Skeletal muscle satellite cell (primary cell): ENCODE results near the gene NKAIN4.

Experiments used
- H3K27me3 ChIP-seq: 2 replicates; pipeline ENCODE4 v1.7.0; 2013; ENCODE audit warnings: low read length; ENCODE audit not compliant: control insufficient read depth, insufficient read depth
- H3K36me3 ChIP-seq: 2 replicates; pipeline ENCODE4 v1.7.0; 2013; ENCODE audit warnings: mild to moderate bottlenecking, control low read depth, low read length; ENCODE audit not compliant: insufficient read depth
- H3K4me1 ChIP-seq: 2 replicates; pipeline ENCODE4 v1.7.0; 2013; ENCODE audit warnings: low read length; ENCODE audit not compliant: control insufficient read depth, insufficient read depth
- H3K4me2 ChIP-seq: 2 replicates; pipeline ENCODE4 v1.7.0; 2013; ENCODE audit warnings: mild to moderate bottlenecking, low read length
- H3K4me3 ChIP-seq: 2 replicates; pipeline ENCODE4 v1.7.0; 2013; ENCODE audit warnings: low read length
- H3K9ac ChIP-seq: 2 replicates; pipeline ENCODE4 v1.7.0; 2013; ENCODE audit warnings: mild to moderate bottlenecking, low read depth, low read length, moderate library complexity
- H3K9me3 ChIP-seq: replicated peaks from 2 replicates; pipeline ENCODE4 v1.7.0; 2013; ENCODE audit warnings: mild to moderate bottlenecking, control low read depth, low read length

The NKAIN4 gene

DNA sequence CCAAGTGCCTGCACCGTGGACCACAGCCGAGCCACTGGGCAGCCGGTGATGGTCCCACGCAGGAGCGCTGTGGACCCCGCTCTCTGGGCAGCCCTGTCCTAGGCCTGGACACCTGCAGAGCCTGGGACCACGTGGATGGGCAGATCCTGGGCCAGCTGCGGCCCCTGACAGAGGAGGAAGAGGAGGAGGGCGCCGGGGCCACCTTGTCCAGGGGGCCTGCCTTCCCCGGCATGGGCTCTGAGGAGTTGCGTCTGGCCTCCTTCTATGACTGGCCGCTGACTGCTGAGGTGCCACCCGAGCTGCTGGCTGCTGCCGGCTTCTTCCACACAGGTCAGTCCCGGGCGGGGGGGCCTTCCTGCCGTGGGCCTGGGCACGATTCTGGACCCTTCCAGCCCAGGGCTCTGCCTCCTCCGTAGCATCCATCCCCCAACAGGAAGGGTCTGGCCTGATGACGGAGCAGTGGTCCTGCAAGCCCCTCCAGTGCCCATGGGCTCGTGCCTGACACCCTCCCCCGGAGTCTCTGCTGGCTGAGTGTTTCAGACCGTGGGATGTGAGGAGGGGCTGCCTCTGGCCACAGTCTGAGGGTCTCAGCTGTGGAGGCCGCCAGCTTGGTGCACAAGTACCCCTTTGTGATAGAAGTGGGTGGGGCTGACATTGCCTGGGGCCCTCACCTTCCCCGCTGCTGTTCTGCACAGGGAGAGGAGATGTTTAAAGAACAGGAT, 18.0 kb downstream of the NKAIN4 start:
- H3K4me3 ChIP-seq, result no peak overlapping the region
- peaks cover 8% of the 10 kb centered on the region for H3K4me1 ChIP-seq

DNA sequence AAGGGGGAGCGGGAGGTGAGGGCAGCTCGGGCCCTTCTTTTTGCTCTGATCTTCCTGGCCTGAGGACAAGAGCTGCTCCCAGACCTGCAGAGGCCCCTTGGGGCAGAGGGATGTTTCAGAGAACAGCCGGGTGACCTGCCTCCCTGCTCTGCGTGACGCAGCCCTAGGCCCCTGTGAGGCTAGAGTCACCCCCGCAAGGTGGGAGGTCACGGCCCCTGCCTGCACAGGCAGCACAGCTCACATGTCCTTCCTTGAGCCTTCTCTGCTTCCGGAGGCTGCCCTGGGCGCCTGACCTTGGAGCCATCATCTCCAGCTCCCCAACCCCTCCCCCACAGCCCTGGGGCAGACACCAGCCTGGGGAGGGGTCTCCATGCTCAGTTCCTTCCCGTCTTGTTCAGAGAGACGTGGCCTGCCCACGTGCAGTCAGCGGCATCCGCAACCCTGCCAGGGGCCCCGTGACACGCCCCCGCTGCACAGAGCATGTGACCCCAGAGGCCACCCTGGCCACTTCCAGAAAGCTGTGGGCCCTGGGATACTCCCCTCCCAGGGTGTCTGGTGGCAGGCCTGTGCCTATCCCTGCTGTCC, 18.8 kb downstream of the NKAIN4 start, which contains the start of gene BIRC7:
BIRC7 (plus strand) TSS at position 507 of the 585 bp plus-strand sequence. CDS start 192 bp downstream, outside the sequence.
- peaks cover 25% of the 10 kb centered on the region for H3K27me3 ChIP-seq
- H3K4me1 ChIP-seq, result peaks cover 8% of the 10 kb centered on the region
- H3K9ac ChIP-seq, result no peak within 1 kb of the TSS
- no peak within 1 kb of the TSS for H3K4me3 ChIP-seq
- H3K9me3 ChIP-seq, result no peaks in the 10 kb centered on the region
- H3K36me3 ChIP-seq, result no peaks in the 10 kb centered on the region
- no peak within 1 kb of the TSS for H3K4me2 ChIP-seq

More for the DNA sequence above, 18.0 kb downstream of the NKAIN4 start:
- H3K4me2 ChIP-seq, result no peak overlapping the region
- H3K27me3 ChIP-seq, result peaks cover 21% of the 10 kb centered on the region
- no peak overlapping the region for H3K9ac ChIP-seq
- H3K9me3 ChIP-seq, result no peaks in the 10 kb centered on the region
- H3K36me3 ChIP-seq, result no peaks in the 10 kb centered on the region

DNA sequence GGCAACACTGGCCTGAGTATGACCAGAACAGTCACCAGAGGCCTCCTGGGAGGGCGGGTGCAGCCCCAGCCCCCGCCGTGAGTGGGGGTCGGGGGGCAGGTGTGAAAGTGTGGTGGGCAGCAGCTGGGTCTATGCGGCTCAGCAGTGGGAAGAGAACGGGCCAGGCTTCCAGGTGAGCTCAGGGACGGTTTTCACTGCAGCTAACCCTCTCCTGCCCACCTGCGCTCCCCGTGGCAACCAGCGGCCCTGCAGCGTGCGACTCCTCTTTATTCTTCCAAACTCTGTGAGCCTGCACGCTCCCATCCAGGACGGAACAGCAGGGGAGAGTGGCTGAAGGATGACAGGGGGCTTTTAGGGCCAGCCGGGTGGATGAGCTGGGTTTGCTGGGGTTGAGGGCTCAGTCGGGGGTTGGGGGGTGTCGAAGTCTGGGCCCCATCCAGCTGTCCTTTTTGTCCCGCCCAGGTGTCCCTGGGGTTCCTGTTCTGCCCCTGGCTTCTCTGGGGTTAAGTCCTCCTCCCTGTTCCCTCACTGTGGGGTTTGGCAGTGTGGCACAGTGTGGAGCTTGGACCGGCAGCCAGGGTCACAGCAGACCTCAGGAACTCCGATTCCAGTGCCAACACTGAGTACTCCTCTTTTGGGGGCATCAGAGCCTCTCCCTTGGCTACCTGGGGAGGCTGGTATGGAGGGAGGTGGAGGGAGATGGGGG, 19.4 kb downstream of the NKAIN4 start:
- Histone ChIP-seq H3K4me3 (no peak overlapping the region), H3K9me3 (no peaks in the 10 kb centered on the region)

DNA sequence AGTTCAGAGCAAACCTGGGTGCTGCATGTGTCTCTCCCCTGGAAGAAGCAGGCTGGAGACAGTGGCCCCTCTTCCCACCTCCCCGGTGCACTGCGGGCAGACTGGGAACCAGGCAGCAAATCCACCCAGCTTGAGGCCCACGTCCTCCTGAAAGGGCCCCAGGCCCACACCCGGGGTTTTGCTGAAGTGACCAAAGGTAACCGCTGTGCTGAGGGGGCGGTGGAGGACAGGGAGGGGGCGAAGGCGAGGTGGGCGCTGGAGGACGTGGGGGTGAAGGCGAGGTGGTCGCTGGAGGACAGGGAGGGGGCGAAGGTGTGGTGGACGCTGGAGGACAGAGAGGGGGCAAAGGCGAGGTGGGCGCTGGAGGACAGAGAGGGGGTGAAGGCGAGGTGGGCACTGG, 20.3 kb downstream of the NKAIN4 start:
- Histone ChIP-seq H3K4me3 (no peak overlapping the region), H3K4me1 (peaks cover 8% of the 10 kb centered on the region), H3K27me3 (peaks cover 28% of the 10 kb centered on the region), H3K9ac (no peak overlapping the region), H3K4me2 (no peak overlapping the region), H3K9me3 (no peaks in the 10 kb centered on the region), H3K36me3 (no peaks in the 10 kb centered on the region)

More for the DNA sequence above, 19.4 kb downstream of the NKAIN4 start:
- H3K4me1 ChIP-seq, result peaks cover 8% of the 10 kb centered on the region
- peaks cover 25% of the 10 kb centered on the region for H3K27me3 ChIP-seq
- H3K9ac ChIP-seq, result no peak overlapping the region
- no peaks in the 10 kb centered on the region for H3K36me3 ChIP-seq
- no peak overlapping the region for H3K4me2 ChIP-seq

DNA sequence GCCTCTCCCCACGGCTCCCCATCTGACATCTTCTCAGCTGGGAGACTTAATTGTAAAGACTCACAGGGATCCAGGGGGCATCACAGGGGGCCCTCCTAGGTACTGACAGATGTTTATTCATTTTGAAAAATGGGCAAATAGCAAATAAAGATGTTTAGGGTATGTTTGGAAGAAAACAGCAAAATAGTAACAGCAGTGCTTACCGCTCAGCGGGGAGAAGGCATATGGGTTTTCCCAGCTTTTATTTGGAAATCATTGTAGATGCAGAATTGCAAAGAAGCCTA, 21.3 kb downstream of the NKAIN4 start:
- H3K9ac ChIP-seq, result no peak overlapping the region
- peaks cover 8% of the 10 kb centered on the region for H3K4me1 ChIP-seq
- no peak overlapping the region for H3K4me2 ChIP-seq
- H3K4me3 ChIP-seq, result no peak overlapping the region
- no peaks in the 10 kb centered on the region for H3K36me3 ChIP-seq
- H3K9me3 ChIP-seq, result no peaks in the 10 kb centered on the region
- peaks cover 33% of the 10 kb centered on the region for H3K27me3 ChIP-seq

DNA sequence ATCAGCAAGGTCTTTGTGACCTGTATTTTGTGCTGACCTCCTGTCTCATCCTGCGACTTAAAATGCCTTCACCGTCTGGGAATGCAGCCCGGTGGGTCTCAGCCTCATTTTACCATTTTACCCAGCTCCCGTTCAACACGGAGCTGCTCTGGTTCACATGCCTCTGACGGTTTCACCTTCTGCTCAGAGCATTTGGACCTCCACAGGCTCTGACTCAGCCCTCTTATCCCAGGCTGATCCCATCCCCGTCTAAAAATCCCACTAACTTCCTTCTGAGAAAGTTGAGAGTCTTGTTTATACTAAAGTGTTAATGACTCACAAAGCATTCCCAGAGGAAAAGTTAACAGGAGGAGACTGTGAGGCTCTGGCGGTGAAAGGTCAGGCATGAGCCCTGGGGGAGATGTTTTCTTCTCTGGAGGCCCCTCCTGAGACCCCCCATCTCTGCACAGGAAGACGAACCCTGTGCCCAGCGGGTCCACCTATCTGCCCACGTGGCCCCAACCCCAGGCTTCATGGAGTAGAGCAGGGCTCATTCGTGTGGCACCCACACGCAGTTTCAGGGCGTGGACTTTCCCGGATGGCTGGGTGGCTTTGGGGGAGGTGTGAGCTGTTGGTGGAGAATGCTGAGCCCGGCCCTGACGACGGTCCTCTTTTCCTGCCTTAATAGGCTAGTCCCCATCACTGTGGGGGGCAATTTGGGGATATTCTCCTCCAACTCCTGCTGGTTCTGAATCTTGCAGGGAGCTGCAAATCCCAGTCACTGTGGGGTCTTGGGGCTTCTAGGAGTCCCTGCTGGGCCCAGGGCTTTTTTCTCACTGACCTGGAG, 21.8 kb downstream of the NKAIN4 start:
- H3K36me3 ChIP-seq, result no peaks in the 10 kb centered on the region
- no peaks in the 10 kb centered on the region for H3K9me3 ChIP-seq
- H3K9ac ChIP-seq, result no peak overlapping the region
- peak overlapping the region; percentile 38 for H3K4me2 ChIP-seq
- peaks cover 33% of the 10 kb centered on the region for H3K27me3 ChIP-seq
- peaks cover 8% of the 10 kb centered on the region for H3K4me1 ChIP-seq
- H3K4me3 ChIP-seq, result no peak overlapping the region

DNA sequence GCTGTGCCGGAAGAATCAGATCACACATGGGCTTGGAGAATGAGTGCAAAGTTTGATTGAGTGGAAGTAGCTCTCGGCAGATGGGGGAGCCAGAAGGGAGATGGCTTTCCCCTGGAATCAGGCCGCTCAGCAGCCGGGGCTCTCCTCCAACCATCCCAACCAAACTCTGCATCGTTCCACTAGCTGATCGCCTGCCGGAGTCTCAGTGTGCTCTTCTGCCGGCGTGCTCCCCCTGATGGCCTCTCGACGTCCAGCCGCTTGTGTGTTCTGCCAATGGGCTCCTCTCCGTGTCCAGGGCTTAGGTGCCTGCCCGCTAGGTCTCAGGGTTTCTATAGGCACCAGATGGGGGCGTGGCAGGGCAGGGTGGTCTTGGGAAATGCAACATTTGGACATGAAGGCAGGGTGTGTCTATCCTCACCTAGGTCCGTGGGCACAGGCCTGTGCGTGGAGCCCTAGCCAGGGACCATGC, 23.4 kb downstream of the NKAIN4 start:
- Histone ChIP-seq H3K9me3 (no peaks in the 10 kb centered on the region), H3K9ac (no peak overlapping the region), H3K4me2 (no peak overlapping the region), H3K4me1 (peaks cover 8% of the 10 kb centered on the region), H3K27me3 (peaks cover 33% of the 10 kb centered on the region), H3K36me3 (no peaks in the 10 kb centered on the region), H3K4me3 (no peak overlapping the region)

DNA sequence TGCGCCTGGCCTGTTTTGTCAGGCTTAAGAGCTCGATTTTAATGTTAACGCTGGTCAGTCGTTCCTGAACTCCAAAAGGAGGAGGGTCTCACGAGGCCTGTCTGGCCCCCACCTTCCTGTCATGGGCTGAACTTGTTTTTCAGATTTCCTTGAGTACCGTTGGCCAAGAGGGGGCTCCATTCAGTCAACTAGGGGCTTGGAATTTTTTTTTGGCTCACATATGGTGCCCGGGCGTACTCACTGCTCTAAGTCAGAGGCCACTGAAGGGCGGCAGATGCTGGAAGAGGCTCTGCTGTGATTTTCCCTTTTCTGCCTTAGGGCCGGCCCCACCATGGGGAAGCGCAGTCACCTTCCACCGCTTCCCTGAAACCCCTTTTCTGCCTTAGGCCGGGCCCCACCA, 25.5 kb downstream of the NKAIN4 start:
- Histone ChIP-seq H3K9me3 (no peaks in the 10 kb centered on the region), H3K27me3 (peaks cover 37% of the 10 kb centered on the region), H3K4me3 (no peak overlapping the region), H3K4me2 (no peak overlapping the region), H3K9ac (no peak overlapping the region), H3K4me1 (peaks cover 8% of the 10 kb centered on the region), H3K36me3 (no peaks in the 10 kb centered on the region)

DNA sequence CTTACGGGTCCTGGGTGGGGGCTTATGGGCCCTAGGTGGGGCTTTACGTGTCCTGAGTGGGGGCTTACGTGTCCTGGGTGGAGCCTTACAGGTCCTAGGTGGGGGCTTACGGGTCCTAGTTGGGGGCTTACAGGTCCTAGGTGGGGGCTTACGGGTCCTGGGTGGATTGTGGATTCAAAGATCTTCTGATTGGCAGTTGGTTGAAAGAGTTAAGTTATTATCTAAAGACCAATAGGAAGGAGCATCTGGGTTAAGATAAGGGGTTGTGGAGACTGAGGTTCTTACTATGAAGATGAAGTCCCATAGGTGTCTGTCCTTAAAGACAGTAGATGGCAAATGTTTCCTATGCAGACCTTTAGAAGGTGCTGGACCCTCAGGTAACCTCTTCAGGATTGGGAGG, 27.0 kb downstream of the NKAIN4 start:
- no peak overlapping the region for H3K4me3 ChIP-seq
- H3K36me3 ChIP-seq, result no peaks in the 10 kb centered on the region
- H3K4me1 ChIP-seq, result peaks cover 2% of the 10 kb centered on the region
- H3K4me2 ChIP-seq, result no peak overlapping the region
- peaks cover 27% of the 10 kb centered on the region for H3K27me3 ChIP-seq
- H3K9ac ChIP-seq, result no peak overlapping the region
- H3K9me3 ChIP-seq, result no peaks in the 10 kb centered on the region

DNA sequence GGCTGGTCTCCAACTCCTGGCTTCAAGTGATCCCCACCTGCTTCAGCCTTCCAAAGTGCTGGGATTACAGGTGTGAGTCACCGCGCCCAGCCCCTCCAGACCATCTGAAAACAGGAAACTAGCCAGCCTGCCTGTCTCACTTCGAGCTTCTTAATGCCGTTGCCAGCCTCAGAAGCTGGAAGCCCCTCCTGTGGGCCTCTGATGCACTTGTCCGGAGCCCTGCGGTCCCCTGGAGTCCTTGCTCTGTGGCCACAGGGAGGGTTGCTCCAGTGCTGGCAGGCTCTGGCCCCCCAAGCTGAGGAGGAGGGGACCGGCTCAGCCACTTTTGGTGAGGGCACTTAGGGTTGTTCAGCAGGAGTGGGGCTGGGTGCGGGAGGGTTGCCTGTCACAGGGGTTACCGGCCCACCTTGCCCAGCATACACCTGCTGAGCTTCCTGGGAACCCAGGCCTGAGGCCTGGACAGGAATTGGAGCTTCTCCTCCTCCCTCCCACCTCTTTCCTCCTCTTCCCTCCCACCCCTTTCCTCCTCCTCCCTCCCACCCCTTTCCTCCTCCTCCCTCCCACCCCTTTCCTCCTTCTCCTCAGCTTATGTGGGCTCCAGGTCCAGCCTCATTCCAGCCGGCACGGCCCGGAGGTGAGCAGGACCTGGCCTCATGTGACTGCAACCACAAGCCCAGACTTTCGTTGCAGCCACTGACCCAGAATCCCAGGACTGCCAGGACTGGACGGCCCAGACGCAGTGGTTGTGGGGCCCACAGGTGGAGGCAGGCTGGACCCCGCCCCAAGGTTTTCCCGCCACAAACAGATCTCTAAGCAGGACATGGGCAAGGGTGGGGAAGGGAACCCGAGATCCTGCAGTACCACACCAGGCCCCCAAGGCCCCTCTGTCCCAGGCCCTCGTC, 28.0 kb downstream of the NKAIN4 start:
- Histone ChIP-seq H3K4me2 (no peak overlapping the region), H3K9ac (no peak overlapping the region), H3K27me3 (peaks cover 34% of the 10 kb centered on the region), H3K4me3 (no peak overlapping the region), H3K9me3 (no peaks in the 10 kb centered on the region), H3K4me1 (no peaks in the 10 kb centered on the region), H3K36me3 (no peaks in the 10 kb centered on the region)
